NAMALWA (cell line): ENCODE measurements around the gene CCNY.
"Not testable (repeated sequence)": the region's sequence is repeated elsewhere in the genome, so short reads cannot be mapped to it uniquely, and the experiment has no call there.

Experiments
- DNase-seq: peaks from one replicate; pipeline ENCODE4 v3.0.0-alpha.2; 2015; ENCODE audit warnings: low spot score

Gene CCNY

GRCh38 chr10:35384265-35384868 is 48.1 kb downstream of the CCNY start:
- no peak for DNase-seq

GRCh38 chr10:35386594-35387174 is 50.4 kb downstream of the CCNY start:
- DNase-seq = no peak

- DNase-seq = no peak
Observed at GRCh38 chr10:35387768-35388167, 51.5 kb downstream of the CCNY start.

GRCh38 chr10:35388197-35388596 is 51.9 kb downstream of the CCNY start:
- DNase-seq = no peak

GRCh38 chr10:35388682-35389081 is 52.4 kb downstream of the CCNY start:
- no peak for DNase-seq

- no peak for DNase-seq
Observed at GRCh38 chr10:35390161-35390840, 54.0 kb downstream of the CCNY start.

- no peak for DNase-seq
Observed at GRCh38 chr10:35390843-35391152, 54.5 kb downstream of the CCNY start.

GRCh38 chr10:35391153-35391953 is 55.0 kb downstream of the CCNY start:
- DNase-seq = no peak

- no peak for DNase-seq
Observed at GRCh38 chr10:35391954-35392262, 55.6 kb downstream of the CCNY start.

GRCh38 chr10:35392482-35393228 is 56.3 kb downstream of the CCNY start:
- DNase-seq = no peak

- DNase-seq = no peak
Observed at GRCh38 chr10:35394411-35394851, 58.1 kb downstream of the CCNY start.

- DNase-seq = no peak
Observed at GRCh38 chr10:35394934-35395333, 58.6 kb downstream of the CCNY start.

GRCh38 chr10:35396560-35397434 is 60.5 kb downstream of the CCNY start:
- no peak for DNase-seq

- DNase-seq = no peak
Observed at GRCh38 chr10:35397953-35398352, 61.6 kb downstream of the CCNY start.

GRCh38 chr10:35398355-35398754 is 62.0 kb downstream of the CCNY start:
- no peak for DNase-seq

- DNase-seq = no peak
Observed at GRCh38 chr10:35398908-35399307, 62.6 kb downstream of the CCNY start.

- no peak for DNase-seq
Observed at GRCh38 chr10:35399414-35400009, 63.2 kb downstream of the CCNY start.

GRCh38 chr10:35400595-35401268 is 64.4 kb downstream of the CCNY start:
- DNase-seq = no peak

GRCh38 chr10:35403491-35403890 is 67.2 kb downstream of the CCNY start:
- not testable (repeated sequence) for DNase-seq

- DNase-seq = not testable (repeated sequence)
Observed at GRCh38 chr10:35404077-35404476, 67.8 kb downstream of the CCNY start.
